A549 (cell line): ENCODE results near the gene KPNA6. TPM values are rescaled to one million over a fixed set of nuclear protein-coding genes. Genes with fewer than 3 reads are reported as not detected.

Experiments
- ATAC-seq, 2 experiments: fragments of 200-7000 bp in 1 of 2; fragments of >200 bp in 1 of 2; cut with Nextera tagmentation in 1 of 2; cut with Tn5 transposase in 1 of 2; 3 replicates each; pipeline versions ENCODE4 v1.8.0 to v1.9.1; 2018 to 2020; ENCODE audit warnings: mild to moderate bottlenecking in 1 of 2, moderate library complexity in 1 of 2
- CTCF ChIA-PET: fragments of 300-600 bp; sonication (Branson Sonifier 250); formaldehyde crosslinking; extraction: SDS; loops from one replicate; lab custom pipeline; 2021; ENCODE audit warnings: antibody characterized with exemption, inconsistent platforms; lab: Yijun Ruan, JAX
- POLR2A ChIA-PET: fragments of 350-600 bp; formaldehyde crosslinking; extraction: SDS; loops from one replicate; lab custom pipeline; 2021; ENCODE audit warnings: antibody characterized with exemption, inconsistent platforms; lab: Yijun Ruan, JAX
- DNase-seq, 2 experiments: peaks; one replicate each; pipeline versions ENCODE4 v3.0.0 to v3.0.0-alpha.2; 2011 to 2016; ENCODE audit warnings: low read depth in 1 of 2, low spot score in 1 of 2
- FAIRE-seq: peaks from 2 replicates; lab custom pipeline; 2011; peaks lifted over from hg19 to GRCh38; lab: Jason Lieb, UNC
- H3K27ac ChIP-seq, 2 experiments: fragments of >200 bp; sonication (Bioruptor Twin); formaldehyde crosslinking; 3 replicates each; pipeline ENCODE4 v1.5.1; 2016 to 2017
- H3K4me1 ChIP-seq: fragments of >200 bp; sonication (Bioruptor Twin); formaldehyde crosslinking; 3 replicates; pipeline ENCODE4 v1.6.1; 2016
- H3K4me2 ChIP-seq: fragments of >200 bp; sonication (Bioruptor Twin); formaldehyde crosslinking; 3 replicates; pipeline ENCODE4 v1.6.1; 2016
- H3K4me3 ChIP-seq: fragments of >200 bp; sonication (Bioruptor Twin); formaldehyde crosslinking; 3 replicates; pipeline ENCODE4 v1.5.1; 2016
- H3K9me3 ChIP-seq: fragments of >200 bp; sonication (Bioruptor Twin); formaldehyde crosslinking; 3 replicates; pipeline ENCODE4 v1.6.1; 2016
- EHF ChIP-seq: fragments of 250-450 bp; sonication (Bioruptor Pico); IDR thresholded peaks from 2 replicates; pipeline ENCODE4 v1.5.0; 2020; ENCODE audit warnings: mild to moderate bottlenecking
- ESRRA ChIP-seq: fragments of 150-350 bp; IDR thresholded peaks from 2 replicates; pipeline ENCODE4 v1.6.1; 2014; ENCODE audit warnings: mild to moderate bottlenecking, low read length, borderline replicate concordance
- FOSB ChIP-seq: fragments of 250-450 bp; sonication (Bioruptor Pico); IDR thresholded peaks from 2 replicates; pipeline ENCODE4 v1.5.0; 2020; ENCODE audit warnings: mild to moderate bottlenecking, moderate library complexity
- FOSL2 ChIP-seq, 2 experiments: fragments of 450-650 bp in 1 of 2; fragments of >200 bp in 1 of 2; sonication (Bioruptor Twin) in 1 of 2; formaldehyde crosslinking; IDR thresholded peaks; 2 replicates each; pipeline versions ENCODE4 v1.5.0 to v1.6.1; 2016 to 2020; ENCODE audit warnings: mild to moderate bottlenecking in 1 of 2, moderate library complexity in 1 of 2
- FOXS1 ChIP-seq: fragments of 250-450 bp; sonication (Bioruptor Pico); IDR thresholded peaks from 2 replicates; pipeline ENCODE4 v1.5.0; 2020; ENCODE audit warnings: mild to moderate bottlenecking, moderate library complexity
- HDAC2 ChIP-seq: fragments of 200-600 bp; sonication (generic); IDR thresholded peaks from 2 replicates; pipeline ENCODE4 v1.6.1; 2016
- HOXB13 ChIP-seq: fragments of 250-450 bp; sonication (Bioruptor Pico); IDR thresholded peaks from 2 replicates; pipeline ENCODE4 v1.5.0; 2020; ENCODE audit warnings: low read depth, mild to moderate bottlenecking, moderate library complexity
- HOXB5 ChIP-seq: fragments of 250-450 bp; sonication (Bioruptor Pico); IDR thresholded peaks from 2 replicates; pipeline ENCODE4 v1.5.0; 2020; ENCODE audit warnings: mild to moderate bottlenecking, moderate library complexity
- JUN ChIP-seq, 2 experiments: fragments of >200 bp; sonication (Bioruptor Twin); formaldehyde crosslinking; IDR thresholded peaks; 2 replicates in 1 of 2; 3 replicates in 1 of 2; pipeline ENCODE4 v1.6.1; 2016 to 2017
- JUNB ChIP-seq: fragments of >200 bp; sonication (Bioruptor Twin); formaldehyde crosslinking; IDR thresholded peaks from 2 replicates; pipeline ENCODE4 v1.6.1; 2016
- KDM1A ChIP-seq: fragments of 200-600 bp; sonication (generic); IDR thresholded peaks from 2 replicates; pipeline ENCODE4 v1.6.1; 2016; ENCODE audit warnings: low read depth, mild to moderate bottlenecking
- KDM5A ChIP-seq: fragments of 200-600 bp; sonication (generic); IDR thresholded peaks from 2 replicates; pipeline ENCODE4 v1.6.1; 2016; ENCODE audit warnings: antibody characterized with exemption, mild to moderate bottlenecking
- MAFK ChIP-seq: fragments of 450-650 bp; IDR thresholded peaks from 2 replicates; pipeline ENCODE4 v1.6.1; 2014; ENCODE audit not compliant: partially characterized antibody
- NFE2L2 ChIP-seq: fragments of 150-350 bp; conservative IDR thresholded peaks from 2 replicates; pipeline ENCODE4 v1.6.1; 2014; ENCODE audit warnings: low read length
- RAD21 ChIP-seq, 2 experiments: fragments of >200 bp in 1 of 2; sonication (Bioruptor Twin) in 1 of 2; formaldehyde crosslinking in 1 of 2; IDR thresholded peaks in 1 of 2; conservative IDR thresholded peaks in 1 of 2; 2 replicates in 1 of 2; 3 replicates in 1 of 2; pipeline ENCODE4 v1.6.1; 2012 to 2018; ENCODE audit warnings: inconsistent platforms in 1 of 2
- RARB ChIP-seq: fragments of 250-450 bp; sonication (Bioruptor Pico); IDR thresholded peaks from 2 replicates; pipeline ENCODE4 v1.8.0; 2021; ENCODE audit warnings: mild to moderate bottlenecking, moderate library complexity
- RFX5 ChIP-seq: fragments of 450-650 bp; IDR thresholded peaks from 2 replicates; pipeline ENCODE4 v1.7.1; 2014; ENCODE audit warnings: antibody characterized with exemption, mild to moderate bottlenecking, moderate library complexity
- RNF2 ChIP-seq: fragments of 200-600 bp; sonication (generic); IDR thresholded peaks from 2 replicates; pipeline ENCODE4 v1.6.1; 2016; ENCODE audit warnings: low read depth, mild to moderate bottlenecking, antibody characterized with exemption, moderate library complexity, borderline replicate concordance
- SMC3 ChIP-seq: fragments of >200 bp; sonication (Bioruptor Twin); formaldehyde crosslinking; IDR thresholded peaks from 3 replicates; pipeline ENCODE4 v1.6.1; 2018; ENCODE audit warnings: inconsistent platforms
- TFCP2L1 ChIP-seq: fragments of 250-450 bp; sonication (Bioruptor Pico); IDR thresholded peaks from 2 replicates; pipeline ENCODE4 v1.5.0; 2021; ENCODE audit warnings: mild to moderate bottlenecking
- ZFP36 ChIP-seq: fragments of 450-650 bp; IDR thresholded peaks from 2 replicates; pipeline ENCODE4 v1.6.1; 2014; ENCODE audit warnings: borderline replicate concordance; ENCODE audit not compliant: partially characterized antibody
- ZSCAN20 ChIP-seq: fragments of 250-450 bp; sonication (Bioruptor Pico); IDR thresholded peaks from 2 replicates; pipeline ENCODE4 v1.8.0; 2022; ENCODE audit warnings: mild to moderate bottlenecking, moderate library complexity
- WGBS: methylation state at CpG from one replicate; pipeline ENCODE4 v1.1.6; 2017; ENCODE audit errors: missing lambda C conversion rate; 5-methylcytosine and 5-hydroxymethylcytosine counted together
- polyA plus RNA-seq, 4 experiments: library from polyadenylated mRNA; depleted of rRNA in 3 of 4; stranded (reverse); fragments of >200 nt; fragmentation: RNase III in 1 of 4; extraction: RNeasy Plus Mini Kit Qiagen cat#74134 plus additional on column Dnase treatment in 1 of 4; gene quantifications; 2 replicates in 3 of 4; 3 replicates in 1 of 4; pipeline ENCODE4 v1.2.3, GENCODE V29; 2011 to 2017
- TF ChIP-seq, protein P1 (sequence below): fragments of 150-350 bp; IDR thresholded peaks from 2 replicates; pipeline ENCODE4 v1.6.1; 2014; ENCODE audit warnings: low read depth, mild to moderate bottlenecking, low read length
- TF ChIP-seq, protein P2 (sequence below): fragments of 250-450 bp; sonication (Bioruptor Pico); IDR thresholded peaks from 2 replicates; pipeline ENCODE4 v1.5.0; 2021; ENCODE audit warnings: mild to moderate bottlenecking, moderate library complexity, borderline replicate concordance

KPNA6 gene
- polyA plus RNA-seq, 2 of the 4 experiments (the other 2 are of a cell fraction) = 15.9 to 24.3 TPM

DNA sequence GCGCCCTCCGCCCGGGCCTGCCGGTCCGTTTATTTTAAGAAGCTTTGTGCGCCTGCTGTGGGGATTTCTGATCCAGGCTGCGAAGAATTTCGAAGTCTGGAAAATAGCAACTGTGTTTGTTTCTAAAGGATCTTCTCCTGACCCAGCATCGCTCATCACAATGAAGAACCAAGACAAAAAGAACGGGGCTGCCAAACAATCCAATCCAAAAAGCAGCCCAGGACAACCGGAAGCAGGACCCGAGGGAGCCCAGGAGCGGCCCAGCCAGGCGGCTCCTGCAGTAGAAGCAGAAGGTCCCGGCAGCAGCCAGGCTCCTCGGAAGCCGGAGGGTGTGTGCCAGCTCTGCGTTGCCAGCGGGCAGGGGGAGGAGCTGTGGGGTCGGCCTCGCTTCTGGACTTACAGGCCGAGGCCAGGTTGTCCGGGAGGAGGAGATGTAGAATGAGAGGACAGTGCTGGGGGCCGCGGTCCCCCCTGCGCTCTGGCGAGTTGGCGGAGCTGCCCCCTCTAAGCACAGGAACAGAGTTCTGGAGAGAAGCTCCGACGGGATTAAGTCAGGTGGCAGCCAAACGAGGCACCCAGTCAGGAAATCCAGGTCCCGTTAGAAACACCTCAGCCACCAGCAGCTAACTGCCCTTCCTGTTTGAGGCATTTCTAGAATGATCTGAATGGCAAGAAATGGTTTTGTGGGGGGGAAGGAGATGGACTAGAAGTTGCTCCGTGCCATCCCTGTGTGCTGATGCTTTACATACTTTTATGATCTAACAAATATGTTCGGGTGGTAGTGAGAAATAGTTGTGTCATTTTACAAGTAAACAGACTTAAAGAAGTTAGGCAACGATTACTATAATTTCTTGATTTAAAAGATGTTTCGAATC, 72.6 kb downstream of the KPNA6 start:
- ATAC-seq (peak; percentile 48 to 58), DNase-seq (peak; percentile 28 to 32), FAIRE-seq (no peak)
- Histone ChIP-seq H3K4me1 (peaks cover 36% of the 10 kb centered on the region), H3K9me3 (no peaks in the 10 kb centered on the region), H3K27ac (peak overlapping the region; percentile 89 to 94), H3K4me3 (peak overlapping the region; percentile 90), H3K4me2 (peak overlapping the region; percentile 95)
- CTCF ChIA-PET = interaction anchor here (1.2 to 1.7 kb wide), 4 partner anchors 27 to 136 kb away, joined by 3 to 9 read pairs (median 6); no protein-coding TSS in a partner anchor
- POLR2A ChIA-PET = interaction anchor here (1.4 to 2.0 kb wide), 9 partner anchors 12 to 73 kb away, joined by 3 to 16 read pairs (median 5); partner anchors contain the start of genes CCDC28B, IQCC and KPNA6
- TF ChIP-seq FOXS1 (CRISPR knock-in tag) = no peak
- no peak for TF ChIP-seq NFE2L2
- 7% methylated on average over 30 of the region's 36 CpGs for WGBS

DNA sequence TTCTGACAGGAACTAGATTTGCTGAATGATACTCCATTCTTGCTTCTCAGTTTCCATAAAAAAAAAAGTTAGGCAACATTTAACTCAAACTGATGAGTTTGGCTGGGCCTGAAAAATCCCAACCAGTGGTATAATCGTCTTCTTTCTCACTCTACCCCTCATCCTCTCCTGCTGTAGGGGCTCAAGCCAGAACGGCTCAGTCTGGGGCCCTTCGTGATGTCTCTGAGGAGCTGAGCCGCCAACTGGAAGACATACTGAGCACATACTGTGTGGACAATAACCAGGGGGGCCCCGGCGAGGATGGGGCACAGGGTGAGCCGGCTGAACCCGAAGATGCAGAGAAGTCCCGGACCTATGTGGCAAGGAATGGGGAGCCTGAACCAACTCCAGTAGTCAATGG, 73.2 kb downstream of the KPNA6 start:
- FAIRE-seq = no peak
- CTCF ChIA-PET = interaction anchor here (1.7 kb wide), 3 partner anchors 70 to 135 kb away, joined by 3 to 9 read pairs (median 5); no protein-coding TSS in a partner anchor
- POLR2A ChIA-PET = no interaction called here
- no peak for TF ChIP-seq TFCP2L1 (CRISPR knock-in tag)
- TF ChIP-seq RAD21 (conservative IDR thresholded peaks at IDR 0.05 in 1 of 2, IDR thresholded peaks at IDR 0.05 in 1 of 2) = no peak
- no peak for TF ChIP-seq KDM1A
- TF ChIP-seq HOXB13 = no peak
- no peak for TF ChIP-seq NFE2L2
- no peak for TF ChIP-seq KDM5A
- no peak for TF ChIP-seq HDAC2
- TF ChIP-seq SMC3 = no peak
- no peak for TF ChIP-seq EHF (CRISPR knock-in tag)
- TF ChIP-seq, all 56 proteins: peak for 0
- no peaks in the 10 kb centered on the region for H3K9me3 ChIP-seq
- 84% methylated on average over 9 of the region's 9 CpGs for WGBS
- peaks cover 36% of the 10 kb centered on the region for H3K4me1 ChIP-seq
- peak overlapping the region; percentile 95 for H3K4me2 ChIP-seq
- H3K4me3 ChIP-seq = peak overlapping the region; percentile 90
- ATAC-seq (no peak), DNase-seq (no peak)
- peak overlapping the region; percentile 89 to 94; a peak in 5 of 6 replicates for H3K27ac ChIP-seq

- Histone ChIP-seq H3K9me3 (no peaks in the 10 kb centered on the region), H3K4me2 (peak overlapping the region; percentile 95), H3K4me3 (peak overlapping the region; percentile 90; the same call in 2 of the 3 replicates), H3K27ac (peak overlapping the region in 1 of 2 experiments; percentile 94; a peak in 3 of 6 replicates)
- POLR2A ChIA-PET = no interaction called here
- FAIRE-seq (no peak), DNase-seq (no peak), ATAC-seq (no peak)
- CTCF ChIA-PET = interaction anchor here (0.6 to 1.7 kb wide), 3 partner anchors 59 to 135 kb away, joined by 3 to 5 read pairs (median 3); no protein-coding TSS in a partner anchor
- TF ChIP-seq RNF2 (no peak), KDM1A (no peak), JUNB (no peak), RAD21 (conservative IDR thresholded peaks at IDR 0.05 in 1 of 2, IDR thresholded peaks at IDR 0.05 in 1 of 2) (no peak), JUN (IDR thresholded peaks at IDR 0.05) (no peak), ZSCAN20 (no peak), NFE2L2 (no peak), MAFK (no peak), FOSL2 (IDR thresholded peaks at IDR 0.05) (no peak), FOSL2 (CRISPR knock-in tag; IDR thresholded peaks at IDR 0.05) (no peak), RARB (no peak), FOSB (CRISPR knock-in tag) (no peak), ESRRA (no peak), HOXB13 (no peak)
- TF ChIP-seq, all 56 proteins: peak for 0
- 83% methylated on average over 5 of the region's 5 CpGs for WGBS
- H3K4me1 ChIP-seq = peaks cover 36% of the 10 kb centered on the region
Measured at GRCh38 chr1:32181563-32181962, 73.7 kb downstream of the KPNA6 start.

- CTCF ChIA-PET = interaction anchor here (0.6 to 1.7 kb wide), 3 partner anchors 60 to 134 kb away, joined by 3 to 5 read pairs (median 3); no protein-coding TSS in a partner anchor
- ATAC-seq (no peak), FAIRE-seq (no peak), DNase-seq (no peak)
- peak overlapping the region; percentile 95 for H3K4me2 ChIP-seq
- H3K4me3 ChIP-seq = no peak overlapping the region
- H3K9me3 ChIP-seq = no peaks in the 10 kb centered on the region
- POLR2A ChIA-PET = no interaction called here
- H3K27ac ChIP-seq = no peak overlapping the region
- peaks cover 36% of the 10 kb centered on the region for H3K4me1 ChIP-seq
- WGBS = 85% methylated on average over 6 of the region's 6 CpGs
- no peak for TF ChIP-seq RFX5
- no peak for TF ChIP-seq HOXB5 (CRISPR knock-in tag)
- TF ChIP-seq, protein P1, sequence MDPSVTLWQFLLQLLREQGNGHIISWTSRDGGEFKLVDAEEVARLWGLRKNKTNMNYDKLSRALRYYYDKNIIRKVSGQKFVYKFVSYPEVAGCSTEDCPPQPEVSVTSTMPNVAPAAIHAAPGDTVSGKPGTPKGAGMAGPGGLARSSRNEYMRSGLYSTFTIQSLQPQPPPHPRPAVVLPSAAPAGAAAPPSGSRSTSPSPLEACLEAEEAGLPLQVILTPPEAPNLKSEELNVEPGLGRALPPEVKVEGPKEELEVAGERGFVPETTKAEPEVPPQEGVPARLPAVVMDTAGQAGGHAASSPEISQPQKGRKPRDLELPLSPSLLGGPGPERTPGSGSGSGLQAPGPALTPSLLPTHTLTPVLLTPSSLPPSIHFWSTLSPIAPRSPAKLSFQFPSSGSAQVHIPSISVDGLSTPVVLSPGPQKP = no peak
- TF ChIP-seq, protein P2, sequence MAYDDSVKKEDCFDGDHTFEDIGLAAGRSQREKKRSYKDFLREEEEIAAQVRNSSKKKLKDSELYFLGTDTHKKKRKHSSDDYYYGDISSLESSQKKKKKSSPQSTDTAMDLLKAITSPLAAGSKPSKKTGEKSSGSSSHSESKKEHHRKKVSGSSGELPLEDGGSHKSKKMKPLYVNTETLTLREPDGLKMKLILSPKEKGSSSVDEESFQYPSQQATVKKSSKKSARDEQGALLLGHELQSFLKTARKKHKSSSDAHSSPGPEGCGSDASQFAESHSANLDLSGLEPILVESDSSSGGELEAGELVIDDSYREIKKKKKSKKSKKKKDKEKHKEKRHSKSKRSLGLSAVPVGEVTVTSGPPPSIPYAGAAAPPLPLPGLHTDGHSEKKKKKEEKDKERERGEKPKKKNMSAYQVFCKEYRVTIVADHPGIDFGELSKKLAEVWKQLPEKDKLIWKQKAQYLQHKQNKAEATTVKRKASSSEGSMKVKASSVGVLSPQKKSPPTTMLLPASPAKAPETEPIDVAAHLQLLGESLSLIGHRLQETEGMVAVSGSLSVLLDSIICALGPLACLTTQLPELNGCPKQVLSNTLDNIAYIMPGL (CRISPR knock-in tag) = no peak
- no peak for TF ChIP-seq ZFP36
Measured at GRCh38 chr1:32182060-32182459, 74.2 kb downstream of the KPNA6 start.
